Fibroblast of peridontal ligament (primary cell): ENCODE measurements around the gene PDE6G.

Experiments used
- DNase-seq: peaks from one replicate; pipeline ENCODE4 v3.0.0-alpha.2; 2010; ENCODE audit errors: extremely low read depth

Gene PDE6G

DNA sequence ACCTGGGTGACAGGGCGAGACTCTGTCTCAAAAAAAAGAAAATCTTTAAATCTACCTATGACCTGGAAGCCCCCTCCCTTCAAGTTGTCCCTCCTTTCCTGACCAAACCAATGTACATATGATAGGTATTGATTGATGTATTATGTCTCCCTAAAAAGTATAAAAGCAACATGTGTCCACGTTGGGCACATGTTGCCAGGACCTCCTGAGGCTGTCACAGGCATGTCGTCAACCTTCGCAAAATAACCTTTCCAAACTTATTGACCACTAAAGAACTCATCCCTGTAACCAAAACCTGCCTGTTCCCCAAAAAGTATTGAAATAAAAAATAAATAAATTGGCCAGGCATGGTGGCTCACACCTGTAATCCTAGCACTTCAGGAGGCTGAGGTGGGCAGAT is 5.7 kb upstream of the PDE6G start:
- no peak for DNase-seq

DNA sequence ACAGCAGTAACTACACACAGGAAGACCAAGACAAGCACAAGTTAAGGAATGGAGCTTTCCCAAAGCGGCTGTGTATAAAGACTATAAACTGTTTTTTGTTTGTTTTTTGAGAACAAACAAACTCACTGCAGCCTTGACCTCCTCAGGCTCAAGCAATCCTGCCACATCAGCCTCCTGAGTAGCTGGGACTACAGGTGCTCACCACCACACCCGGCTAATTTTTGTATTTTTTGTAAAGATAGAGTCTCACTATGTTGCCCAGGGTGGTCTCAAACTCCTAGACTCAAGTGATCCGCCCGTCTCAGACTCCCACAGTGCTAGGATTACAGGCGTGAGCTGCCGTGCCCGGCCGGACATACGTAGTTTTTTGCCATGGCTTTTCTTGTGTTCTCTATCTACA is 4.1 kb upstream of the PDE6G start:
- no peak for DNase-seq

DNA sequence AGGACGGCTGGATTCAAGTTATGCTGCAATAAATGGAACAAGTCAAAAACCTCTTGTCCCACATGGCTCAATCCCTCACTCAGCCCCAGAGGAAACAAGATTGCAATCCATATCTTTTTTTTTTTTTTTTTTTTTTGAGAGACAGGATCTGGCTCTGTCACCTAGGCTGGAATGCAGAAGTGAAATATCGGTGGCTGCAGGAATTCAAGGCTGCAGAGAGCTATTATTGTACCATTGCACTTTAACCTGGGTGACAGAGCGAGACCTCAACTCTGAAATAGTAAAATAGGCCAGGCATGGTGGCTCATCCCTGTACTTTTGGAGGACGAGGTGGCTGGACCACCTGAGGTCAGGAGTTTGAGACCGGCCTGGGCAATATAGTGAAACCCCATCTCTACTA is 2.7 kb upstream of the PDE6G start:
- DNase-seq, result no peak

DNA sequence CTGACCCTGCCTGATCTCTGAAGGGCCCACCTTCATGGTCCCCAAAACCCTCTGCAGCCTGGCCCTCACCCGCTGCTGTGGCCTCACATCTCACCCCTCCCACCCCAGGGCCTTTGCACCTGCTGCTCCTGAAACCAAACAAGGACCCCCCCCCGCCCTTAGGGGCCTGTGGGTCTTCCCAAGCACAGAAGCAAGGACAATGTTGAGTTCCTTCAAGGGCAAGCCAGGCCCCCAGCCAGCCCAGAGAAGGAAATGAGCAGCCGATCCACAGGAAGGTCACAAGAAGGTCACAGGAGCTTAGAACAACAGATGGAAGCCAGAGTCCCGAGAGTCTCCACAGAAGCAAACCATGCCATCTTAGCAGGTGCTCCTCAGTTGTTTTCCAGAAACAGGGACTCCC is 493 bp upstream of the PDE6G start:
- no peak for DNase-seq

DNA sequence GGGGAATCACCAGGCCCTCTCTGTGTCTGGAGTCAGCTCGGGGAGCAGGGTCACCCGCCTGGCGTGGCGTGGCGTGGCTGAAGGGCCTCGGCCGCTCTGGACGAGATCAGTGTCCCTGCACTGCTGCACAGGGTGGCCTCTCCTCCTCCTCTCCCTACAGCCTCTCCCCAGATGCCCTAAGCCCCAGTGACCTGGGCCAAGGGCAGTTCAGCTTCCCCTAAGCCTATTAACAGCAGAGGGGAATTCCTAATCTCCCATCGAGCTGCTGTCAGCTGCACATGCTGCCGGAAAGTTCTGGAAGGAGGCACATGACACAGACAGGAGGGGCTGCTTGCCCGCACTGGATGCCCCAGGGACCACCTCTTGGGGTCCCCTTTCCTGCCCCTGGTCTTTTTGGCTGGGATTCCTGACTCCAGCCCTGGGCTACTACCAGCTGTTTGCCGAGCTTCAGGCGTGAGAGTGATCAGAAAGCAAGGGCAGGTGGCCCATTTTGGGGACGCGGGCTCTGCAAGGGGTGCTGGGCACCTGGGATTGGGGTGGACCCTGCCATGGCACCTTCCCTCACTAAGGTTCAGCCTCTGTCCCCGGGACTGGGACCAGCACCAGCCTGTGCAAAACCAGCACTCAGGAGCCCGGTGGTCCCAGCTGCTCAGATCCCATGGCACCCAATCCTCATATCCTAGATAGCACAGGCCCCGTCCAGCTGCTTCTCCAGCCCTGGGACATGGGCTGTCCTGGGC is 794 bp downstream of the PDE6G start:
- DNase-seq, result no peak

DNA sequence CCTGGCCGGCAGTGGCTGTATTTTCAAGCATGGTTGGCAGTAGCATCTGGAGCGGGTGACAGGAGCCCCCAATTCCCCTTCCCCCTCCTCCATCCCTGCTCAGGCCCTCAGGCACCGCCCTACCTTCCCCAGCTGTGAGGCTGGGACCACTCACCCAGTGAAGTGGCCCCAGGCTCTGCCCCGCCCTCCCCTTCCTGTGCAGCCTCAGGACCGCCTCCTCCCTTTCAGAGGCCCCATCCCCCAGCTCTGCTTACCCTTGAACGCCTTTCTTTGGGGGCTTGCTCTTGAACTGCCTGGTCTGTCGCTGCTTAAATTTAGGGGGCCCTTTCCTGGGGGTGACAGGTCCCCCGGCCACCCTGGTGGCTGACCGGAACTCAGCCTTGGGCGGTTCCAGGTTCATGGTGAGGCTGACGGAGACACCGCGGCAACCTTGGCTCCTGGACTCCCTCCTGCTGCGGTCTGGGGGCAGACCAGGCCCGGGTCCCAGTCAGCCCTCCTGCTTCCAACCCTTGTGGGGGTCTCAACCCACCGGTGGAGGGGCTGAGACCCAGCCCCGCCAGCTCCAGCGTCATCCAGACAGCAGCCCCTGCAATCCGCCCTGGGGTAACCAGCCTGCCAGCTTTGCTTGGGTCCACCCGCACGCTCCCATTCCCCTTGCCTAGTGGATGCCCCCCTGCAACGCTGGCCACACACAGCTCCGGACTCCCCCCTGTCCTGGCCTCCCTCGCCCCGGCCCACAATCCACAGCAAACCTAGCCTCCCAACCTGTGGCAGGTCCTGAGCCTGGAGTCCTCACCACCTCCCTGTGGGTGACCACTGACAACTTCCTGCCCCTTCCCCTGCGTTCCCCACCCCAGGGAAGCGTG is 3.2 kb downstream of the PDE6G start:
- DNase-seq, result no peak

DNA sequence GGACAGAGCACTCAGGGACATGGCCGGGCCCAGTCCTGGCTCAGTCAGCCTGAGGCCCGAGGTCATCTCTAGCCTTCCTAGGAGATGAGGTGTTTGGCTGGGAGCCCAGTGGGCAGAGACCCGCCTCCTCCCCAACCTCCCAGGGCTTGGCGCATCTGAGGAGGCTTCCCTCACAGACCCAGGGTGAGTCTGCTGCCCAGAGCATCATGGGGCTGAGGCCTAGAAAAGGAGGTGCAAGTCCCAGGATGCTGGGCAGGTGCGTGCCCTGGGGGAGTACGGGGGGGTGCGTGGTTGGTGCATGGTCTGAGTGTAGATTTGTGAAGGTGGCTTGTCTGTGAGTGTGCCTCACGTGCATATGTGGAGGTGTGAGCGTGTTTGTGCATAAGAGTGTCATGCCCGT is 4.7 kb downstream of the PDE6G start:
- DNase-seq, result peak; percentile 83

DNA sequence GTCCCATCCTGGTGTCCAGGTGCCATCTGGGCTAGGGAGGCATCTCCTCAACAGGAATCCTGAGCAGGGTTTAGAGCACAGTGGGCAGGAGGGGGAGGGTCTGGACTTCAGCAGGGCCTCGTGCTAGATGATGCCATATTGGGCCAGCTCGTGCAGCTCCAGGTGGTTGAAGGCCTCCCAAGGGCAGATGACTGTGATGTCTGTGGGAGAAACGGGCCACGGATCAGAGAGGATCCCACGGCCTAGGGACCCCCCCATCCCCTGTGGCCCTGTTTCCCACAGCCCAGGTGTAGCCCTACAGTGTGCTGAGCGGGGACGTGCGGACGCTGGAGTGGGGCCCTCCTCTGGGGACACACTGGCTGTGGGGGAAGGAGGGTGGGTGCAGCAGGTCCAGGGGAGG is 5.4 kb downstream of the PDE6G start:
- DNase-seq, result no peak

DNA sequence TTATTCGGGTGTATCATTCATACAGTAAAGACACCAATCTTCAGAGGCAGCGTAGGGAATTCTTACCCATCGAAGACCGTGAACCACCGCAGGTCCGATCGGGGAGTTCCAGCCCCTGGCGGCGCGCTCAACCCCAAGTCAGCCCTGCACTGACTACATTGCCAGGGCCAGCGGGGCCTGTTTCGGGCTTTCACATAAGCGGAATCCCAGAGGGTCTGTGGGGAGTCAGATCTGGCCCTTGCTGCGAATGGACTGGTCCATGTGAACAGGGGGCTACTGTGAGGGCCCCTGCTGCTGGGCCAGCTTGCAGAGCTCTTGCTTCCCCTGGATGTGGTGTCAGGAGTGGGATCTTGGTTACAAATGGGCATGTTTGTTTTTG is 7.6 kb downstream of the PDE6G start:
- DNase-seq, result no peak

DNA sequence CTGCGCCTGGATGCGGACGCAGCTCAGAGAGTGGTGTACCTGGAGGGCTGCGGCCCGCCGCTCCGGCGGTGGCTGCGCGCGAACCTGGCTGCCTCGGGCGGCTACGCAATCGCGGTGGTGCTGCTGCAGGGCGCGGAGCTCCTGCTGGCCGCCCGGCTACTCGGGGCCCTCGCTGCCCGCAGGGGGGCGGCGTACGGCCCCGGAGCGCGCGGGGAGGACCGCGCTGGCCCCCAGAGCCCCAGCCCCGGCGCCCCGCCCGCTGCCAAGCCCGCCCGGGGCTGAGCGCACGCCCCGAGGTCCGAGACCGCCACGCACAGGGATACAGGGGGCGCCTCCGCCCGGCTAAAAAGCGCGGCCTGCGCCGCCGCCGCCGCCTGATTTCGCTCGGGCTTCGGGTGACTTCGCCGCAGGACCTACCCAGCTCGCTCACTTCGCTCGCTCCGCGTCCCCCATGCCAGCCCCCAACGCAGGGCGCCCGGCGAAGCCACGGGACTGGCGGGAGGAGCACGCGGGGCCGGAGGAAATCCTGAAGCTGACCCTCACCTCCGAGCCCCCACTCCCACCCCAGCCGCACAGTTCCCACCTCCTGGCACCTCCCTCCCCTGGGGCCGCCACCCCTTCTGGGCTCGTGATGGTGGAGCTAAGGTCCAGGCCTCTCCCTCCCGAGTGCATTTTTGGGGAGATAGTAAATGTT is 8.2 kb downstream of the PDE6G start:
- DNase-seq, result no peak

DNA sequence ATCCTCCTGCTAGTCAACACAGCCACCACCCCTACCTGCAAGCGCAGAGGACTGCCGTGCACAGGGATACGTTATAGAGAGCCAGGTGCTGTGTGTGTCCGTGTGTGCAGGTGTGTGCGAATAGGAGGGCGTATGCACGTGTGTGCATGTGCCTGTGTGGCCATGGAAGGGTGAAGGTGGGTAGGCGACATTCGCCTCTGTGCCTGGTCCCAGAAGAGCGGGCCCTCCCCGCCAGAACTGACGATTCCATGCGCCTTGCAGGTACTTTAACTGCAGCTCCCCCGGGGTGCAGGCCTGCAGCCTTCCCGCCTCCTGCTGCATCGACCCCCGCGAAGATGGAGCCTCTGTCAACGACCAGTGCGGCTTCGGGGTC is 8.7 kb downstream of the PDE6G start:
- DNase-seq, result no peak

DNA sequence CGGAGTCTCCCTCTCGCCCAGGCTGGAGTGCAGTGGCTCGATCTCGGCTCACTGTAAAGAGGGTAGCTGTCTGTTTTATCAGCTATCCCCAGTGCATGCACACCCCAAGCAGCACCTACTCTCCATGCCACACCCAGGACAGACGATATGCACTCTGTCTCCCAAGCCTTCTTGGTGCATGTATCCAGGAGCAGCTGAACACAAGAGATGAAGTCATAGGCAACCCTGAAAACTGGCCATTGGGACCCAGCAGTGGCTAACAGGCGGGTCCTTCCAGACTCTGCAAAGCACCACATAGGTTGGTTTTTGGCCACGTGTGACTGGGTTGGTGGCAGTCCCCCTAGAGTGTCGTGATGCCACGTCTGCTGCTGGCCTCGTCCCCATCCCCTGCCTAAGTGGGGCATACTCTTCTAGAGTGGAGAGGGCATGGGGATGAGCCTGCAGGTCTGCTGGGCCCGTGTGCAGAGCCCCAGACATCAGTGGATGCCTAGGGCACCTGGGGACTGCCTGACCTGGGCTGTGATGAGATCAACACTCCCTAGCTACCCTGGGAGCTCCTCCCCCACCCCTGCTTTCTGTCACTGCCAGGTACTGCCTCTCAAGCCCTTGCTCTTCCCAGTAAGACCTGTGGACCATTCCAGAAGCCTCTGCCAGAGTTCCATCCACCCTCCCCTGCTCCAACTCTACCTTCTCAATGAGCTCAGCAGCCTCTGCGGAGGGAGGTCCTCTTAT is 9.3 kb downstream of the PDE6G start:
- DNase-seq, result no peak

DNA sequence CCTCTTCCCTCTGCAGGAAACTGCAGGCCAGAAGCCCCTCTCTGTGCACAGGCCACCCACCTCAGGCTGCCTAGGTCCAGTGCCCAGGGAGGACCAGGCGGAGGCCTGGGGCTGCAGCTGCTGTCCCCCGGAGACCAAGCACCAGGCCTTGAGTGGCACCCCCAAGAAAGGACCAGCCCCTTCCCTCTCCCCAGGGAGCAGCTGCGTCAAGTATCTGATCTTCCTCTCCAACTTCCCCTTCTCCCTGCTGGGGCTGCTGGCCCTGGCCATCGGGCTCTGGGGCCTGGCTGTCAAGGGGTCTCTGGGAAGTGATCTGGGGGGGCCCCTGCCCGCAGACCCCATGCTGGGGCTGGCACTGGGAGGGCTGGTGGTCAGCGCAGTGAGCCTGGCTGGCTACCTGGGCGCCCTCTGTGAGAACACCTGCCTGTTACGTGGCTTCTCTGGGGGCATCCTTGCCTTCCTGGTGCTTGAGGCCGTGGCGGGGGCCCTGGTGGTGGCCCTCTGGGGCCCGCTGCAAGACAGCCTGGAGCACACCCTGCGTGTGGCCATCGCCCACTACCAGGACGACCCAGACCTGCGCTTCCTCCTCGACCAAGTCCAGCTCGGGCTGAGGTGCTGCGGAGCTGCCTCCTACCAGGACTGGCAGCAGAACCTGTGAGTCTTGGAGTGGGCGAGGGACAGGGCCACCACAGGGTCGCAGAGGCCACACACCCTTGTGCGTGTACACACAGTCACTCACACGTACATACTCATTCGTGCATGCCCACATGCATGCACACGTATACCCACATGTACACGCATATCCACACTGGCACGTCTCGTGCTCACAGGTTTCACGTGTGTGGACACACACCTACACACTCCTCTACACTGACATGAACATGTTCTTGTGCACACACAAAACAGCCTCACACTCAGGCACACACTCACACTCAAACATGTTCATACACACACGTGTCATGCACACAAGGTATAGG is 11.1 kb downstream of the PDE6G start:
- DNase-seq, result no peak

DNA sequence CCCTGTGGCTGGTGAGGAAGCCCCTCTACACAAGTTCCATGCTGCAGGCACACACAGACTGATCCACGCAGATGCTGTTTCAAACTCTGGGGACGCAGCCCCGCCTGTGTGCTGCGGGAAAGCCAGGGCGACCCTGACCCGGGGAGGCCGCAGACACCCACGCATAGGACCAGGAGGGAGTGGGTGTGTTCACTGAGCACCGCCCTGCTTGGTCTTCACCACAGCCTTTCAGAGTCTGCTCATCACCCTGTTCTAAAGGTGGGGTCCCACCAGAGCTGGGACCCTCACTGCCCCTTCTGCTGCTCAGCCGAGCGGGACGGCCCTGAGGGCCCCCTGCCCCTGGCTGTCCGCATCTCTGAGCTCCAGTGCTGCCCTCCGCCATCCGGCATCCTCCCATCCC is 11.8 kb downstream of the PDE6G start:
- no peak for DNase-seq

DNA sequence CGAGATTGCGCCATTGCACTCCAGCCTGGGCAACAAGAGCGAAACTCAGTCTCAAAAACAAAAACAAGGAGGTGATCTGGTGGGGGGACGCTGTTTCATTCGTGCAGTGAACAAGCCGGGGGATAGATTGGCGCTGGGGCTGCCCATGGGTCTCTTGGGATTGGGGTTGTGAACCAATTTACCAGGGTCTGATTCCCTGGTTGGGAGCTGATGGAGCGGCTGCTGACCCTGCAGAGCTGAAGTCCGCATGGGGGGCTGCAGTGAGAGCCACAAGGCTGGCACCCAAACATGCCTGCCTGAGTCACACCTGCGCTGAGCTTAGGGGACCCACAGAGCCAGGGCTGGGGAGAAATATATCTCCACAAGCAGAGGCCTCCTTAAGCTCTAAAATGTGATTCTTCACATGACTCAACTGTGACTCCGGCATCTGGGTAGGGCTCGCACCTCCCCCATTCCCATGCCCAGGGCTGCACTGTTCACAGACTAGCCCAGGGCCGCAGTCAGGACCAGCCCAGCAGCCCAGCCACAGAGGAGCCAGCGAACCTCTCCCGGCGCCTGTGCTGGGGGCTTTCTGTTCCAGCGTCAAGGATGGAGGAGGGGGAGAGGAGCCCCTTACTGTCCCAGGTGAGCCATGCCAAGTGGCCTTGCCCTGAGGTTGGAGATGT is 14.4 kb downstream of the PDE6G start:
- DNase-seq, result peak; percentile 53

DNA sequence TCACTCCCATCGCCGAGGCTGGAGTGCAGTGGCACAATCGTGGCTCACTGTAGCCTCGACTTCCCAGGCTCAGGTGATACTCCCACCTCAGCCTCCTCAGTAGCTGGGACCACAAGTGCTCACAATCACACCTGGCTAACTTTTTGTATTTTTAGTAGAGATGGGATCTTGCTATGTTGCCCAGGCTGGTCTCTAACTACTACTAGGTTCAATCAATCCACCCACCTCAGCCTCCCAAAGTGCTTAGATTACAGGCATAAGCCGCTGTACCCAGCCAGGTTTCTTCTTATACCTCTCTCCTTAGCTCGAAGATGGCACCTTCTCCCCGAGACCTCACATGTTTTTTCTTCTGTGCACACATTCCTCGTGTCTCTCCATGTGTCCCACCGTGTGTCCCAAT is 16.3 kb downstream of the PDE6G start:
- no peak for DNase-seq

DNA sequence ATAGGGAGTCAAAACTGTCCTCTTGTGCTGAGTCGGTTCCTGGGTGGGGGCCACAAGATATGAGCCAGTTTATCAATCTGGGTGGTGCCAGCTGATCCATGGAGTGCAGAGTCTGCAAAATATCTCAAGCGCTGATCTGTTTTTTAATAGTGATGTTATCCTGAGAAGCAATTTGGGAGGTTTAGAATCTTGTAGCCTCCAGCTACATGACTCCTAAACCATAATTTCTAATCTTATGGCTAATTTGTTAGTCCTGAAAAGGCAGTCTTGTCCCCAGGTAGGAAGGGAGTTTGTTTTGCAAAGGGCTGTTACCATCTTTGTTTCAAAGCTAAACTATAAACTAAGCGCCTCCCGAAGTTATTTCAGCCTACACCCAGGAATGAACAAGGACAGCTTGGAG is 17.7 kb downstream of the PDE6G start:
- DNase-seq, result no peak

DNA sequence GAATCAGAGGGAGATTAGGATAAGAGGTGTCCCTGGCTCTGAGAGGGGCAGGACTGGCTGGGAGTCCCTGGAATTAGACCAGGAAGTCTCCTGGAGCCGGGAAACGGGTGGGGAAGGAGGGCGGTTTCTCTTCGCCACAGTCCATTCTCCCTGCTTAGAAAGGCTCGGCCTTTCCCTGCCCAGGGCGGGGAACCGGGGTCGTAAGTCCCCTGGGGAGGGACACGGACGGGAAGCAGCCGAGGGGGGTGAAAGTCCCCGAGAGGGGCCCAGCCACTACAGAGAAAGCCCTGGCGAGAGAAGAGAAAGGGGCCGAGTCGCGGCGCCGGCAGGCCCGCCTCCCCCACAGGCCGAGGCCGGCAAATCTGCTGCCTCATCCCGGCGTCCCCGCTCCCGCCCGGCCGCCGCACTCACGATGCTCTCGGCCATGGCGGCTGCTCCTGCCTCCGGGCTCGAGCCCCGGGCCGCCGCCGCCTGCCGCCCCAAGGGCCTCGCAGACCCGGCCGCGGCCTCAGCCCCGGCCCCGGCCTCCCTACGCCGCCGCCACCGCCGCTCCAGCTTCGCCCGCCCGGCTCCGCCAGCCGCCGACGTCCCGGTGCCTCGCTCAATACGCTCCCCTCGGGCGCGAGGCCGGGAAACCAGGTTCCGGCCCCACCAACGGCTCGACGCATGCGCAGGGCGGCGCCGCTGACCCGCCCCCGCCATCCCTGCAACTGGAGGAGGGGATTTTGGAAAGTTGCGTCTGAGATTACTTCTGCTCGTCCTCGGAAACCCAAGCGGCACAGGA is 19.6 kb downstream of the PDE6G start, which contains the start of the genes NPLOC4 and TSPAN10:
Gene NPLOC4, minus strand, starts transcription at position 608 of the 784 bp plus-strand sequence. Its CDS starts 182 bp downstream, at position 426.
Gene TSPAN10, plus strand, starts transcription at position 692 of the 784 bp plus-strand sequence. CDS start 5,217 bp downstream, outside the sequence.
- DNase-seq, result peak; percentile 82

DNA sequence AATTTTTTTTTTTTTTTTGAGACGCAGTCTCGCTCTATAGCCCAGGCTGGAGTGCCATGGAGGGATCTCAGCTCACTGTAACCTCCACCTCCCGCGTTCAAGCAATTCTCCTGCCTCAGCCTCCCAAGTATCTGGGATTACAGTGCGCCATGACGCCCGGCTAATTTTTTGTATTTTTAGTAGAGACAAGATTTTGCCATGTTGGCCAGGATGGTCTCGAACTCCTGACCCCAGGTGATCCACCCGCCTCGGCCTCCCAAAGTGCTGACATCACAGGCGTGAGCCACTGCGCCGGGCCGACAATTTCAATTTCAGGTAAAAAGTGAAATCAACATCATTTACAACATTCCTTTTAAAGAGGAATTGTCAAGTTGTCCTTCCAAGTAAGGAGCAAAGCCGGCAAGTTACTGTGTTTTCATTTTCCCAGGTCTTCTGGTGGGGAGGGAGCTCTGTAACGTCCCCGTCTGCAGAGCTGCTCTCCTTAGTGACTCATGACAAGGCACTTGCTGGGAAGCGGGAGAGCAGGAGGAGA is 20.3 kb downstream of the PDE6G start:
- no peak for DNase-seq
